ENCODE data around the gene DENND2C.
A peak's percentile ranks its signal among the peaks of the same experiment; 100 is the strongest.

Gene DENND2C

GRCh38 chr1:114669562-114670082 lies at the start of gene DENND2C:
DENND2C (minus strand) TSS chr1:114670049; CDS start chr1:114625984, 44,065 bp downstream.
- peak within 1 kb of the TSS; percentile 79 for H3K4me3 ChIP-seq (ENCODE audit: low read depth, low read length)
- TF ChIP-seq CTCF (conservative IDR thresholded peaks at IDR 0.05; ENCODE audit: low read depth, low read length) = no peak
- no peak for DNase-seq (ENCODE audit: low read depth)

GRCh38 chr1:114719424-114719787 lies 49.6 kb upstream of the DENND2C start:
- DNase-seq (ENCODE audit: low read depth) = no peak
- no peak for TF ChIP-seq CTCF (conservative IDR thresholded peaks at IDR 0.05; ENCODE audit: low read depth, low read length)
- no peak overlapping the region for H3K4me3 ChIP-seq (ENCODE audit: low read depth, low read length)

DNA sequence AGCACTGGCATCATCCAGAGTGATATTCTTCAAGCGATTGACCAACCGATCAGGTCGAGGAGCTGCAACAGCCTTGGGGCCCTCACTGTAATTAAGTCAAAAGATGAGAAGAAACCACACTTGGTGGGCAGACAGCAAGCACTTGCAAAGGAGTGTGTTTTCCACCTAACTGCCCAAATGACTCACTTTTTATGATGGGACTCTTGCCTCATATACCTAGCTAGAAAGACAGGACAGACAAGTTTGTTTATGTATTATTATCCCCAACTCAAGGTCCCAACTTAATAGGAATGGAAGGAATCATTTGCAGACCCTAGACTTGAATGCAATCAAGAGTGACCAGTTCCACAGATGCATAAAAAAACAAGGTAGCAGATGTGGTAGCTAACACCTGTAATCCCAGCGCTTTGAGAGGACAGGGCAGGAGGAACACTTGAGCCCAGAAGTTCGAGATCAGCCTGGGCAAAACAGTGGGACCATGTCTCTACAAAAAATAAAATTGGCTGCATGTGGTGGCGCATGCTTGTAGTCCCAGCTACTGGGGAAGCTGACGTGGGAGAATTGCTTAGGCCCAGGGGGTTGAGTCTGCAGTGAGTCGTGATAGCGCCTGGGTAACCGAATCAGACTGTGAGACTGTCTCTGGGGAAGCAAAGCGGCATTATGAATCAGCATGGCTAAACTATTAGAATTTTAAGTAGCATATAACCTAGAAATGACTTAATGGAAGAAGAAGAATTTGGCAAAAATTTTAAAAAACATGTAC lies 49.0 kb upstream of the DENND2C start:
- TF ChIP-seq CTCF (conservative IDR thresholded peaks at IDR 0.05; ENCODE audit: low read depth, low read length) = no peak
- no peak overlapping the region for H3K4me3 ChIP-seq (ENCODE audit: low read depth, low read length)
- peak; percentile 40 for DNase-seq (ENCODE audit: low read depth)

GRCh38 chr1:114716304-114717170 lies 46.7 kb upstream of the DENND2C start, which contains the start of gene NRAS:
NRAS (minus strand) TSS chr1:114716771; CDS start chr1:114716160, 611 bp downstream.
- no peak for TF ChIP-seq CTCF (conservative IDR thresholded peaks at IDR 0.05; ENCODE audit: low read depth, low read length)
- H3K4me3 ChIP-seq (ENCODE audit: low read depth, low read length) = peak within 1 kb of the TSS; percentile 94
- peak; percentile 94 for DNase-seq (ENCODE audit: low read depth)

- no peak for DNase-seq (ENCODE audit: low read depth)
- peak overlapping the region; percentile 94 for H3K4me3 ChIP-seq (ENCODE audit: low read depth, low read length)
- no peak for TF ChIP-seq CTCF (conservative IDR thresholded peaks at IDR 0.05; ENCODE audit: low read depth, low read length)
Measured at GRCh38 chr1:114715952-114716303, 46.1 kb upstream of the DENND2C start.

- H3K4me3 ChIP-seq (ENCODE audit: low read depth, low read length) = no peak overlapping the region
- DNase-seq (ENCODE audit: low read depth) = no peak
- no peak for TF ChIP-seq CTCF (conservative IDR thresholded peaks at IDR 0.05; ENCODE audit: low read depth, low read length)
Measured at GRCh38 chr1:114712977-114713376, 43.1 kb upstream of the DENND2C start.
